Osteoblast (primary cell): ENCODE results near the gene COL25A1. TPM values are rescaled to one million over a fixed set of nuclear protein-coding genes. Genes with fewer than 3 reads are reported as not detected.

Source experiments
- DNase-seq: peaks from one replicate; pipeline ENCODE4 v3.0.0; 2011; ENCODE audit warnings: low spot score, mixed read lengths; ENCODE audit not compliant: insufficient read length; ENCODE audit errors: missing footprints
- H2AFZ ChIP-seq: 2 replicates; pipeline ENCODE4 v1.6.0; 2011; ENCODE audit warnings: mild to moderate bottlenecking, low read length
- H3K27ac ChIP-seq: 2 replicates; pipeline ENCODE4 v1.5.1; 2011; ENCODE audit warnings: mild to moderate bottlenecking, low read depth, low read length, moderate library complexity
- H3K27me3 ChIP-seq: 2 replicates; pipeline ENCODE4 v1.6.0; 2012; ENCODE audit warnings: mild to moderate bottlenecking, control low read depth, inconsistent platforms, low read length, moderate library complexity; ENCODE audit not compliant: insufficient read depth
- H3K36me3 ChIP-seq: 2 replicates; pipeline ENCODE4 v1.5.1; 2011; ENCODE audit warnings: mild to moderate bottlenecking, low read length, control low read depth, moderate library complexity; ENCODE audit not compliant: insufficient read depth
- H3K4me1 ChIP-seq: 2 replicates; pipeline ENCODE4 v1.5.1; 2011; ENCODE audit warnings: mild to moderate bottlenecking, low read length, control low read depth, moderate library complexity; ENCODE audit not compliant: insufficient read depth
- H3K4me2 ChIP-seq: 2 replicates; pipeline ENCODE4 v1.6.0; 2011; ENCODE audit warnings: mild to moderate bottlenecking, low read length; ENCODE audit not compliant: insufficient read depth
- H3K4me3 ChIP-seq: fragments of 200-600 bp; sonication (generic); 3 replicates; pipeline ENCODE4 v1.5.1; 2012; ENCODE audit warnings: mild to moderate bottlenecking, low read length, inconsistent platforms; ENCODE audit not compliant: insufficient read depth
- H3K79me2 ChIP-seq: 2 replicates; pipeline ENCODE4 v1.6.0; 2012; ENCODE audit warnings: mild to moderate bottlenecking, low read length, control low read depth, inconsistent platforms; ENCODE audit not compliant: insufficient read depth
- H3K9me3 ChIP-seq: 2 replicates; pipeline ENCODE4 v1.5.1; 2011; ENCODE audit warnings: low read depth, low read length, control low read depth
- H4K20me1 ChIP-seq: 2 replicates; pipeline ENCODE4 v1.6.0; 2012; ENCODE audit warnings: mild to moderate bottlenecking, low read length, control low read depth; ENCODE audit not compliant: insufficient read depth
- total RNA-seq: library from RNA; depleted of rRNA; stranded (reverse); fragments of >200 nt; gene quantifications from 2 replicates; pipeline ENCODE4 v1.2.3, GENCODE V29; 2012
- TF ChIP-seq, protein P1 (sequence below): IDR thresholded peaks from 2 replicates; pipeline ENCODE4 v1.5.1; 2011; ENCODE audit warnings: mild to moderate bottlenecking, low read depth, low read length, moderate library complexity; ENCODE audit errors: extremely low read depth

The COL25A1 gene
- total RNA-seq, 1 donor = 1.4 TPM

DNA sequence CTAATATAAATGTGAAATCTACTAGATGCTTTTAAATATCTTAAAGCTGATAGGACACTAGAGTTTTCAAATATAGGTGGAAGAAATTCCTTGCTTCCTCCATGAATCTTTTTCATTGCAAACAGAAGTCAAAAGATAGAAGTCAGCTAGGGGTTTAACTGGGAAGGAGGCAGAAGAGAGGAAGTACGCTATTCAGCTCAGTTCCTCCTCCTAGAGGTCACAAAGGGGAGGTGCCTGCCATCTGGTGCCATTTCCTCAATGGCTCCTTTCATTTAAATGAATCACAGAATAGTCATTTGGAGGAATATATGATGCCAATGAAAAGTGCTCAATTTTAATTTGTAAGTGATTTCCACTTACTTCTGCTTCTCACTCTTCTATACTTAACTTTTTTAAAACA lies 8.5 kb downstream of the COL25A1 start:
- H3K79me2 ChIP-seq = no peaks in the 10 kb centered on the region
- no peaks in the 10 kb centered on the region for H3K36me3 ChIP-seq
- no peaks in the 10 kb centered on the region for H3K27me3 ChIP-seq
- H3K4me2 ChIP-seq = no peak overlapping the region
- no peaks in the 10 kb centered on the region for H4K20me1 ChIP-seq
- no peaks in the 10 kb centered on the region for H3K9me3 ChIP-seq
- H2AFZ ChIP-seq = no peak overlapping the region
- H3K4me1 ChIP-seq = no peaks in the 10 kb centered on the region
- TF ChIP-seq, protein P1, sequence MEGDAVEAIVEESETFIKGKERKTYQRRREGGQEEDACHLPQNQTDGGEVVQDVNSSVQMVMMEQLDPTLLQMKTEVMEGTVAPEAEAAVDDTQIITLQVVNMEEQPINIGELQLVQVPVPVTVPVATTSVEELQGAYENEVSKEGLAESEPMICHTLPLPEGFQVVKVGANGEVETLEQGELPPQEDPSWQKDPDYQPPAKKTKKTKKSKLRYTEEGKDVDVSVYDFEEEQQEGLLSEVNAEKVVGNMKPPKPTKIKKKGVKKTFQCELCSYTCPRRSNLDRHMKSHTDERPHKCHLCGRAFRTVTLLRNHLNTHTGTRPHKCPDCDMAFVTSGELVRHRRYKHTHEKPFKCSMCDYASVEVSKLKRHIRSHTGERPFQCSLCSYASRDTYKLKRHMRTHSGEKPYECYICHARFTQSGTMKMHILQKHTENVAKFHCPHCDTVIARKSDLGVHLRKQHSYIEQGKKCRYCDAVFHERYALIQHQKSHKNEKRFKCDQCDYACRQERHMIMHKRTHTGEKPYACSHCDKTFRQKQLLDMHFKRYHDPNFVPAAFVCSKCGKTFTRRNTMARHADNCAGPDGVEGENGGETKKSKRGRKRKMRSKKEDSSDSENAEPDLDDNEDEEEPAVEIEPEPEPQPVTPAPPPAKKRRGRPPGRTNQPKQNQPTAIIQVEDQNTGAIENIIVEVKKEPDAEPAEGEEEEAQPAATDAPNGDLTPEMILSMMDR = peak; percentile 27
- H3K27ac ChIP-seq = no peak overlapping the region
- DNase-seq = no peak
- H3K4me3 ChIP-seq = no peak overlapping the region

DNA sequence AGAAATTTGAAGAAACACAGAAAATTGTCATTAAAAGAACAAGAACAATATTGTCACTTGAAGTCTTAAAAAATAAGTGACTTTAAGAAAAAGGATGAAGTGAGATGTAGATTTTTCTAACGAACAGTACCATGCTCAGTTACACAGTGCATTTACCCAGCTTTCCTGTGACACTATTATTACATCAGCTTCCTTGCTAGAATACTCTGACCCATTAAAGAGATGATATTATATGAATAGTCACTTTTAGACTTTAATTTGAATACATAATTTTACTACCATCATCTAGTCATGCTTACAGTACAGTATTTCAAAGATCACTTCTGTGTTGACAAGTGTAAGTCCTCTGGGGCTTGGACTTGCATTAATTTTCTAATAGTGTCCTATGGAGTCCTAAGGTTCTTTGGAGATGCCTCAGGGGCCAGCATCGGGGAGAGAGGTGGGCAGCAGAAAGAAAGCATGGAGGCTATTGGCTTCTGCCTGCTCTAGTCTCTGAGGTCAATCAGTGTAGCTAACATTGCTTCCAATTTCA lies 10.7 kb downstream of the COL25A1 start:
- Histone ChIP-seq H3K27ac (no peak overlapping the region), H3K36me3 (no peaks in the 10 kb centered on the region), H4K20me1 (no peaks in the 10 kb centered on the region), H3K4me3 (no peak overlapping the region), H2AFZ (no peak overlapping the region), H3K4me1 (no peaks in the 10 kb centered on the region), H3K9me3 (no peaks in the 10 kb centered on the region), H3K4me2 (no peak overlapping the region), H3K79me2 (no peaks in the 10 kb centered on the region), H3K27me3 (no peaks in the 10 kb centered on the region)
- TF ChIP-seq, protein P1 = no peak
- no peak for DNase-seq

DNA sequence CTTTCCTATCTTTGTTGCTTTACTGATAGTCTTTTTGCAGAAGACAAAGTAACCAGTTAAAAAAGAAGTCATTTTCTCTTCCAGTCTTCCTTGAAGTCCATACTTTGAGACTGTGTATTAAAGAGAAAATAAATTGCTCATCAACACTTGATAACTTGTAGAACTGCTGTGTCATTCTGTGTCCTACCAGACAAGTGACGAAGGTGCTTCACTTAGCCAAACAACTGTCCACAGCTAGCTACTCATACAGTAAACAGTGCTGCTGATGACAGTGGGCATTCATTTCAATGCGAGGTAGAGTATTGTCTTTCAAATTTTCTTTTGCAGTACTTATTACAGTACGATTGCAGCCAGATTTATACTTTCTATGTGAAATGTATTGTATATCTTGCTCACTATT lies 11.5 kb downstream of the COL25A1 start:
- TF ChIP-seq, protein P1 = no peak
- no peaks in the 10 kb centered on the region for H3K79me2 ChIP-seq
- no peaks in the 10 kb centered on the region for H4K20me1 ChIP-seq
- H3K9me3 ChIP-seq = no peaks in the 10 kb centered on the region
- H2AFZ ChIP-seq = no peak overlapping the region
- H3K36me3 ChIP-seq = no peaks in the 10 kb centered on the region
- no peaks in the 10 kb centered on the region for H3K4me1 ChIP-seq
- H3K27ac ChIP-seq = no peak overlapping the region
- no peaks in the 10 kb centered on the region for H3K27me3 ChIP-seq
- no peak overlapping the region for H3K4me3 ChIP-seq
- DNase-seq = no peak
- H3K4me2 ChIP-seq = no peak overlapping the region

DNA sequence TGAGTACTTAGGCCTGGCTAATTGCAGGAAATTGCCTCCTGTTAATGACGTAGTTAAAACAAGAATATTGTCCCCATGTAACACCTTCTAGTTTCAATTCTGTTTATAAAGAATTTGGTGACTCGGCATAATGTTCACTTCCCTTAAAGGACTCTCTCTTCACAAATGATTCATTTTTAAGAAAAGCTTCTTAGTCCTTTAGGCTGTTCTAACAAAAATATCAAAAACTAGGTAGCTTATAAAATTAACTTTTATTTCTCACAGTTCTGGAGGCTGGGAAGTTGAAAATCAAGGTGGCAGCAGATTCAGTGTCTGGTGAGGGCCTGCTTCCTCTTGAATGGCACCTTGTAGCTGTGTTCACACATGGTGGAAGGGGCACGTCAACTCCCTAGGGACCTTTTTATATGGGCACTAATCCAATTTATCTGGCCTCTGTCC lies 23.8 kb downstream of the COL25A1 start:
- Histone ChIP-seq H3K4me2 (no peak overlapping the region), H3K79me2 (no peaks in the 10 kb centered on the region), H2AFZ (no peak overlapping the region), H3K27me3 (no peaks in the 10 kb centered on the region), H3K27ac (no peak overlapping the region), H3K9me3 (no peaks in the 10 kb centered on the region), H3K36me3 (no peaks in the 10 kb centered on the region), H4K20me1 (no peaks in the 10 kb centered on the region), H3K4me1 (no peaks in the 10 kb centered on the region), H3K4me3 (no peak overlapping the region)
- TF ChIP-seq, protein P1 = no peak
- DNase-seq = no peak
